LNCaP clone FGC (cell line): ENCODE data around the gene ZNF536.

Experiments
- DNase-seq: peaks from one replicate; pipeline ENCODE4 v3.0.0-alpha.2; 2011; ENCODE audit warnings: low read depth
- H3K4me3 ChIP-seq: 2 replicates; pipeline ENCODE4 v1.5.1; 2011; ENCODE audit warnings: mild to moderate bottlenecking, low read depth, low read length, control low read depth
- TF ChIP-seq, protein P1 (sequence below): IDR thresholded peaks from 2 replicates; pipeline ENCODE4 v1.5.1; 2012; ENCODE audit warnings: mild to moderate bottlenecking; ENCODE audit not compliant: control insufficient read depth, insufficient read depth; ENCODE audit errors: extremely low read depth

The ZNF536 gene

DNA sequence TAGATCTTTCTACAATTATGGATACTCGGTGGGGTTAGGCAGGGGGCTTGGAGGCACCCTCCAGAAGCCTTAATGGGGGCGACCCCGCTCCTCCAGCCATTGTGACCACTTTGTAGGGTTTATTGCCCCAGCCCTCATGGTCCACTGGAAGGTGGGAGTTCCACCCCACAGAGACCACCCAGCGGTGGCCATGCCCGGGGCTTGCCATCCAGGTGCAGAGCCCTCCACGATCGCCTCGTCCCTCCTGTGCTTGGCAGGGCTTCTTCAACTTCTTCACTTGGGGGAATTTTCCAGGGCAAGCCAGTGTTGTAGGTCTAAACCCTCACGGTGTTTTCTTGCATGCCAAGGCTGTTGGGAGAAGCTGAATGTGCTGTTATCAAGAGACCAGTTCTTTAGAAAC, 16.1 kb downstream of the ZNF536 start:
- no peak for DNase-seq
- no peak overlapping the region for H3K4me3 ChIP-seq
- TF ChIP-seq, protein P1, sequence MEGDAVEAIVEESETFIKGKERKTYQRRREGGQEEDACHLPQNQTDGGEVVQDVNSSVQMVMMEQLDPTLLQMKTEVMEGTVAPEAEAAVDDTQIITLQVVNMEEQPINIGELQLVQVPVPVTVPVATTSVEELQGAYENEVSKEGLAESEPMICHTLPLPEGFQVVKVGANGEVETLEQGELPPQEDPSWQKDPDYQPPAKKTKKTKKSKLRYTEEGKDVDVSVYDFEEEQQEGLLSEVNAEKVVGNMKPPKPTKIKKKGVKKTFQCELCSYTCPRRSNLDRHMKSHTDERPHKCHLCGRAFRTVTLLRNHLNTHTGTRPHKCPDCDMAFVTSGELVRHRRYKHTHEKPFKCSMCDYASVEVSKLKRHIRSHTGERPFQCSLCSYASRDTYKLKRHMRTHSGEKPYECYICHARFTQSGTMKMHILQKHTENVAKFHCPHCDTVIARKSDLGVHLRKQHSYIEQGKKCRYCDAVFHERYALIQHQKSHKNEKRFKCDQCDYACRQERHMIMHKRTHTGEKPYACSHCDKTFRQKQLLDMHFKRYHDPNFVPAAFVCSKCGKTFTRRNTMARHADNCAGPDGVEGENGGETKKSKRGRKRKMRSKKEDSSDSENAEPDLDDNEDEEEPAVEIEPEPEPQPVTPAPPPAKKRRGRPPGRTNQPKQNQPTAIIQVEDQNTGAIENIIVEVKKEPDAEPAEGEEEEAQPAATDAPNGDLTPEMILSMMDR = no peak

DNA sequence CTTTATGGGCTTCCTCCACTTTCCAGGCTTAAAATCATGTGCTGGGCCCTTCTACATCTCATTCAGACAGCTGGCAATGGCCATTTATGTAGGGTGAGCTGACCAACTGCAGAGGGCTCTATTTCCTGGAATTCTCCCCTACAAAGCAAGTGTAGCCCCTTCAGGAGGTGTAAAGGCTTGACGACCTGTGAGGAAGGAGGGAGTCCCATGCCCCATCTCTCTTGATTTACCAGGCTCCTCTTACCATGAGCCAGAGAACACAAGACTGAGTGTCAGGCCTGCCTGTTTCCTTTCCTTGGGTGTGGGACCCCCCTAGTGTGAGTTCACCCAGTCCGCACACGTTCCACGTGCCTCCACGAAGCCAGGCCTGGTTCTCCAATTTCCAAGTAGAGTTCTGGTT, 16.6 kb downstream of the ZNF536 start:
- TF ChIP-seq, protein P1 = no peak
- DNase-seq = no peak
- no peak overlapping the region for H3K4me3 ChIP-seq

DNA sequence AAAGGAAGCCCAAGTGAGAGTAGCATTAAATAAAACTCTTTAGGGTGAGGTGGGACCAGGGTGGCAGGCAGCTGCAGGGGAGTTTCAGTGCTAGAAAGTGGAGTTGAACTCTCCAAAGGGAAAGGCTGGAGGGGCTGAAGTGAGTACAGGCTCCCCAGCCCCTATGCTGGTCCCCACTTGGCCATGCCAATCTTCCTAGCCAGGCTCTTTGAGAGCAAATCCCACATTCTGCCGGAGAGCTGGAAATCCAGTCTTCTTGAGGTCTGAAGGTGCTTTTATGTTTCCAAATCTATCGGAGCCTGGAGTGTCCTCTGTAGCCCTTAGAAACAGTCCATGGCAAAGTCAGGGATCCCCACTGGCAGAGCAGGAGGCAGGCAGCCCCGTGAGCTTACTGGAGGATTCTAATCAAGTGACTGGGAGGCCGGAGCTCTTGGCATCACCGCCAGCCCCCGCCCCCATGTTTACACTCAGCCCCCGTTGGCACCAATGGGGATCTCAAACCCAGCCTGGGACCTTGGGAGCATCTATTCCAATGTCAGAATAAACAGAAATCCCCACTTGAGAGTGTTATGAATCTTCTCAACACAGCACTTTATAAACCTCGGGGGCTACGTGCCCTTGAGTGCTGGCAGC, 18.3 kb downstream of the ZNF536 start:
- TF ChIP-seq, protein P1 = no peak
- H3K4me3 ChIP-seq = no peak overlapping the region
- no peak for DNase-seq

DNA sequence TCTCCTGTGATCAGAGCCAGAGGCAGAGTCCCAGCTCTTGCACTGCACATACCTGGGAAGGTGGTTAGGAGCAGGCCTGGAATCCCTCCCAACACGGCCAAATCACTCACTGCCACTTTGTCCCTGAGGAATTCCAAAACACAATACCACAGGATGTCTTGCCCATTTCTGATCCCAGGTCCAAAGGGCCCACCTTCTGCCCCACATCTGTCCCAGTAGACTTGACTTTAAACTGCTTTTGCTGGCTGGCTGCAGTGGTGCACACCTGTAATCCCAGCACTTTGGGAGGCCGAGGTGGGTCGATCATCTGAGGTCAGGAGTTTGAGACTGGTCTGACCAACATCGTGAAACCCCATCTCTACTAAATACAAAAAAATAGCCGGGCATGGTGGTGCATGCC, 18.9 kb downstream of the ZNF536 start:
- DNase-seq = no peak
- H3K4me3 ChIP-seq = no peak overlapping the region
- TF ChIP-seq, protein P1 = no peak

DNA sequence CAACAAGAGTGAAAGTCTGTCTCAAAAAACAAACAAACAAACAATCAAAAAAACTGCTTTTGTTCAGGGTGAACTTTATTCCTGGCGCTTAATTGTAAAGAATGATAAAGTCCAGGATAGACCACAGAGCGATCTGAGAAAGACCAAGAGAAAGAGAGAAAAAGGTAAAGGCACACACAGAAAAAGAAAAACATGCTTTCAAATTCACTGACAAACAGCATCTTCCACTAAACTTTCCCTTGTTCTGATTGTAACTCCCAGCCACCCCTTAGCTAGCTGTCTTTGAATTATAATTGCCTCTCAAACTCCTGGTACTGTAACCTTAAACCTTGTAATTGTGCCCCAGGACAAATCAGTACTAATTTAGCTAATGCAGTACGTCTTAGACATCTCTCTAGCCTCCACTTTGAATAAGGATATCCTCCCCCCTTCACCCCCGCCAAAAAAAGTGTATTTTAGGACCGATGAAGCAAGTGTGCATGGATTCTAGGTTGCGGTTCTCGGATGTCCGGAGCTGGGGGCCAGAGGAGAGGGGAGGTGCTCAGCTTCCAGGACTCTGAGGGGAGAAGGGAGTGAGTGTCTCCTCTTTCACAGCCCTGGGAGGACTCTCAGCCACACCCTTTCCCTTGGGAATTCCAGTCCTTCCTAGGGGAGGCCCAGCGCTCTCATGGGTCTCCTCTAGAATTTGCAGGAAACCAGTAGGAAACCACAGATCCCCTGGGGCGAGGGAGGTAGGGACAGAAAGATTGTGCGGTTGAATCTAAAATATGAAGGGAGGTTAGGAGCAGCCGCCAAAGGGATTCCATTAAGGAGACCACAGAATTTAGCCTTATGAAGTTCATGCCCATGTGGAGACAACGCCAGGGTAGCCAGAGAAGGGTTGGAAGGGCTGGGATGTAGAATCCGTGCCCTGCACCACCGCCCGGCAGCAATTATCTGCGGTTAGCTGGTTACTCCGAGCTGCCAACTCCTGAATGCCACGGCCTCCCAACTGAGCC, 19.7 kb downstream of the ZNF536 start:
- H3K4me3 ChIP-seq = no peak overlapping the region
- TF ChIP-seq, protein P1 = no peak
- DNase-seq = no peak

DNA sequence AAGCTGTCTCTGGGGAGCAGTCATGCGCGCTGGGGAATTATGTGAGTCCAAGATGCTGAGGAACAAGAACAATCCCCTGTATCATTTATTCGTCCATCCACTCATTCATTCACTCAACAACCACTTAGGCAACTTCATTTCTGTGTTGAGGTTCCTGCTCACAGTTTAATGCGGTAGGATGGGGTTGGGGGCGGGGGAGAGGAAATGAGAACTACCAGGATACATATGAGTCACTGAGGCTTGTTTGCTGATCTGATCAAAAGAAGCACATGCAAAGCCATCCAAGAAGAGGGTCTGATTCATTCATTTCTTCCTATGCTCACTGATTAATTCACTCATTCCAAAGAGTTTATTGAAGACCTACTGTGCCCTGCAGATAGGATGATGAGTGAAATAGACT, 20.9 kb downstream of the ZNF536 start:
- H3K4me3 ChIP-seq = no peak overlapping the region
- no peak for DNase-seq
- TF ChIP-seq, protein P1 = no peak
